ENCODE measurements around the gene GFOD1.
"Not testable (repeated sequence)": the region's sequence is repeated elsewhere in the genome, so short reads cannot be mapped to it uniquely, and the experiment has no call there.

Gene GFOD1

GRCh38 chr6:13462458-13463327 lies 24.7 kb downstream of the GFOD1 start:
- peak; percentile 52 for DNase-seq

- DNase-seq: no peak
Measured at GRCh38 chr6:13461805-13462204, 25.6 kb downstream of the GFOD1 start.

GRCh38 chr6:13461307-13461706 lies 26.1 kb downstream of the GFOD1 start:
- DNase-seq: no peak

GRCh38 chr6:13460289-13460688 lies 27.1 kb downstream of the GFOD1 start:
- DNase-seq: not testable (repeated sequence)

GRCh38 chr6:13457577-13457976 lies 29.8 kb downstream of the GFOD1 start:
- no peak for DNase-seq

GRCh38 chr6:13455552-13455966 lies 31.8 kb downstream of the GFOD1 start:
- DNase-seq: no peak

- no peak for DNase-seq
Measured at GRCh38 chr6:13454286-13455221, 32.8 kb downstream of the GFOD1 start.

GRCh38 chr6:13453771-13454251 lies 33.6 kb downstream of the GFOD1 start:
- DNase-seq: no peak

- no peak for DNase-seq
Measured at GRCh38 chr6:13453153-13453552, 34.2 kb downstream of the GFOD1 start.

- DNase-seq: no peak
Measured at GRCh38 chr6:13452346-13453117, 34.9 kb downstream of the GFOD1 start.

- no peak for DNase-seq
Measured at GRCh38 chr6:13451181-13451895, 36.1 kb downstream of the GFOD1 start.

- no peak for DNase-seq
Measured at GRCh38 chr6:13450628-13451027, 36.8 kb downstream of the GFOD1 start.

- no peak for DNase-seq
Measured at GRCh38 chr6:13447949-13448724, 39.3 kb downstream of the GFOD1 start.

- no peak for DNase-seq
Measured at GRCh38 chr6:13446381-13446780, 41.0 kb downstream of the GFOD1 start.

GRCh38 chr6:13445744-13446115 lies 41.7 kb downstream of the GFOD1 start:
- no peak for DNase-seq

GRCh38 chr6:13445005-13445743 lies 42.2 kb downstream of the GFOD1 start:
- peak; percentile 92 for DNase-seq

- no peak for DNase-seq
Measured at GRCh38 chr6:13444604-13445003, 42.8 kb downstream of the GFOD1 start.

- DNase-seq: not testable (repeated sequence)
Measured at GRCh38 chr6:13443978-13444377, 43.4 kb downstream of the GFOD1 start.

GRCh38 chr6:13441778-13442177 lies 45.6 kb downstream of the GFOD1 start:
- no peak for DNase-seq

- no peak for DNase-seq
Measured at GRCh38 chr6:13439644-13440043, 47.8 kb downstream of the GFOD1 start.

GRCh38 chr6:13438126-13438525 lies 49.3 kb downstream of the GFOD1 start:
- DNase-seq: no peak
